Spleen (tissue), 7 donors: ENCODE data around the gene GABPB1.

Source experiments
- POLR2A ChIP-seq, 3 donors: fragments of 450-650 bp; IDR thresholded peaks; one replicate each; pipeline ENCODE4 v1.5.1; 2017; ENCODE audit warnings: antibody characterized with exemption in 3 of 3, mild to moderate bottlenecking in 1 of 3
- TF ChIP-seq, protein P1 (sequence below), 11 experiments: fragments of 200-600 bp in 7 of 11; fragments of 450-650 bp in 4 of 11; sonication (generic) in 4 of 11; IDR thresholded peaks in 8 of 11; conservative IDR thresholded peaks in 3 of 11; 1 replicate in 7 of 11; 2 replicates in 4 of 11; pipeline versions ENCODE4 v1.4.0 to v1.8.0; 2016 to 2021; ENCODE audit warnings: antibody characterized with exemption in 11 of 11, inconsistent platforms in 4 of 11, mild to moderate bottlenecking in 1 of 11
- donor health status: DM: no; HTN: no; CAD: no; lungs with moderate emphysema.
- donor health status: DM: no; HTN: no; CAD: no.
- donor health status: DM: no; HTN: no; CAD: no.

DNA sequence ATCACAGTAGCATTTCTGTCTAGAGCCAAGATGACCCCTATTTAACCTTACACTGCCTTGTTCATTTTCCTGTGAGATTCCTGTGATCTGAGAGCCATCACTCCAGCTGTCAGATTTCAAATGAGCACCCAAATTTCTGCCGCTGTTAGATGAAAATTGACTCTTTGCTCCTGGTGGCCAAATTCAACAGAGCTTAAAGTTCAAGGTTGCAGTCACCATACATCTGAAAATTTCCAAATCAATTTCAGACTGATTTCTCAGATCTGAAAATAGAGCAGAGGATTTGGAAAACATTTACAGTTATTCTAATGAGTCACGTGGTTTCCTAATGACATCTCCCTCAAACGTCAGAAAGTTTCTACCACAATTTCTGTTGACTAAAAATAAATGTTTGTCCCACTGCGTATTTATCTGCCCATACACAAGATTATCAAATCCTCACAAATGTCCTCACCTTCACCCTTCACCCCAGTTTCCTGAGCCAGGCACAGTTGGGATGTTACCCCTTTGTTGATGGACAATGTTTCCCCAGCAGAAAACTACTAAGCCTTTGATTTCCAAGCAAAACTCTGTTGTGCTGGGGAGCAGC lies 105.9 kb downstream of the GABPB1 start:
- no peak for TF ChIP-seq POLR2A (IDR thresholded peaks at IDR 0.05)
- TF ChIP-seq, protein P1, sequence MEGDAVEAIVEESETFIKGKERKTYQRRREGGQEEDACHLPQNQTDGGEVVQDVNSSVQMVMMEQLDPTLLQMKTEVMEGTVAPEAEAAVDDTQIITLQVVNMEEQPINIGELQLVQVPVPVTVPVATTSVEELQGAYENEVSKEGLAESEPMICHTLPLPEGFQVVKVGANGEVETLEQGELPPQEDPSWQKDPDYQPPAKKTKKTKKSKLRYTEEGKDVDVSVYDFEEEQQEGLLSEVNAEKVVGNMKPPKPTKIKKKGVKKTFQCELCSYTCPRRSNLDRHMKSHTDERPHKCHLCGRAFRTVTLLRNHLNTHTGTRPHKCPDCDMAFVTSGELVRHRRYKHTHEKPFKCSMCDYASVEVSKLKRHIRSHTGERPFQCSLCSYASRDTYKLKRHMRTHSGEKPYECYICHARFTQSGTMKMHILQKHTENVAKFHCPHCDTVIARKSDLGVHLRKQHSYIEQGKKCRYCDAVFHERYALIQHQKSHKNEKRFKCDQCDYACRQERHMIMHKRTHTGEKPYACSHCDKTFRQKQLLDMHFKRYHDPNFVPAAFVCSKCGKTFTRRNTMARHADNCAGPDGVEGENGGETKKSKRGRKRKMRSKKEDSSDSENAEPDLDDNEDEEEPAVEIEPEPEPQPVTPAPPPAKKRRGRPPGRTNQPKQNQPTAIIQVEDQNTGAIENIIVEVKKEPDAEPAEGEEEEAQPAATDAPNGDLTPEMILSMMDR (IDR thresholded peaks at IDR 0.05 in 8 of 11, conservative IDR thresholded peaks at IDR 0.05 in 3 of 11): no peak
